Keratinocyte (primary cell): ENCODE measurements around the gene CLEC18C. TPM values are rescaled to one million over a fixed set of nuclear protein-coding genes. Genes with fewer than 3 reads are reported as not detected.

Experiments used
- DNase-seq: peaks from one replicate; pipeline ENCODE4 v3.0.0-alpha.2; 2011; ENCODE audit warnings: low read depth, missing footprints, low spot score
- FAIRE-seq: peaks from 2 replicates; lab custom pipeline; 2011; peaks lifted over from hg19 to GRCh38; lab: Jason Lieb, UNC
- H2AFZ ChIP-seq: 2 replicates; pipeline ENCODE4 v1.6.0; 2012; ENCODE audit warnings: low read length, control low read depth, inconsistent platforms; ENCODE audit not compliant: control insufficient read depth
- H3K27ac ChIP-seq: 2 replicates; pipeline ENCODE4 v1.5.1; 2011; ENCODE audit warnings: low read length; ENCODE audit not compliant: control insufficient read depth, insufficient read depth
- H3K27me3 ChIP-seq: 3 replicates; pipeline ENCODE4 v1.6.0; 2011; ENCODE audit warnings: low read length; ENCODE audit not compliant: control insufficient read depth, insufficient read depth; ENCODE audit errors: extremely low read depth
- H3K36me3 ChIP-seq, 2 experiments: 2 replicates in 1 of 2; 3 replicates in 1 of 2; pipeline ENCODE4 v1.5.1; 2011; ENCODE audit warnings: low read length in 2 of 2, mild to moderate bottlenecking in 1 of 2; ENCODE audit not compliant: control insufficient read depth in 2 of 2, insufficient read depth in 2 of 2; ENCODE audit errors: extremely low read depth in 1 of 2
- H3K4me1 ChIP-seq: 3 replicates; pipeline ENCODE4 v1.5.1; 2011; ENCODE audit warnings: low read length; ENCODE audit not compliant: control insufficient read depth, insufficient read depth; ENCODE audit errors: extremely low read depth
- H3K4me2 ChIP-seq: 3 replicates; pipeline ENCODE4 v1.6.0; 2011; ENCODE audit warnings: low read depth, low read length; ENCODE audit not compliant: control insufficient read depth, insufficient read depth; ENCODE audit errors: extremely low read depth
- H3K4me3 ChIP-seq, 3 experiments: fragments of 200-600 bp in 1 of 3; sonication (generic) in 1 of 3; 2 replicates in 2 of 3; 3 replicates in 1 of 3; pipeline ENCODE4 v1.5.1; 2011 to 2016; ENCODE audit warnings: low read length in 3 of 3, mild to moderate bottlenecking in 3 of 3, control low read depth in 2 of 3, inconsistent platforms in 1 of 3, low read depth in 1 of 3, mixed read lengths in 1 of 3, mixed run types in 1 of 3, moderate library complexity in 1 of 3; ENCODE audit not compliant: control insufficient read depth in 2 of 3, insufficient read depth in 2 of 3; ENCODE audit errors: extremely low read depth in 1 of 3
- H3K79me2 ChIP-seq: 2 replicates; pipeline ENCODE4 v1.6.0; 2012; ENCODE audit warnings: low read length; ENCODE audit not compliant: control insufficient read depth, insufficient read depth
- H3K9ac ChIP-seq: 3 replicates; pipeline ENCODE4 v1.6.0; 2011; ENCODE audit warnings: low read length; ENCODE audit not compliant: control insufficient read depth, insufficient read depth; ENCODE audit errors: extremely low read depth
- H3K9me1 ChIP-seq: 3 replicates; pipeline ENCODE4 v1.6.0; 2011; ENCODE audit warnings: low read length; ENCODE audit not compliant: control insufficient read depth, insufficient read depth; ENCODE audit errors: extremely low read depth
- H3K9me3 ChIP-seq: 2 replicates; pipeline ENCODE4 v1.5.1; 2012; ENCODE audit warnings: low read depth, low read length; ENCODE audit not compliant: control insufficient read depth
- H4K20me1 ChIP-seq: 3 replicates; pipeline ENCODE4 v1.6.0; 2011; ENCODE audit warnings: low read length; ENCODE audit not compliant: control insufficient read depth, insufficient read depth; ENCODE audit errors: extremely low read depth
- CTCF ChIP-seq, 3 experiments: IDR thresholded peaks in 1 of 3; conservative IDR thresholded peaks in 1 of 3; optimal IDR thresholded peaks in 1 of 3; 2 replicates in 2 of 3; 3 replicates in 1 of 3; pipeline versions ENCODE3 to v1.5.1; 2011; ENCODE audit warnings: low read length in 3 of 3, mild to moderate bottlenecking in 3 of 3, moderate library complexity in 2 of 3, control low read depth in 1 of 3, inconsistent platforms in 1 of 3; ENCODE audit not compliant: insufficient read depth in 2 of 3; ENCODE audit errors: extremely low read depth in 1 of 3
- EZH2 ChIP-seq: IDR thresholded peaks from one replicate; pipeline ENCODE4 v1.6.1; 2012; ENCODE audit warnings: inconsistent platforms, mild to moderate bottlenecking, low read length, moderate library complexity
- dilution Hi-C: fragments of 300-500 bp; cut with MboI; formaldehyde crosslinking; loops from one replicate; pipeline ENCODE4 v1.7.0; 2020; ENCODE audit warnings: low sequenced_read_pairs; ENCODE audit not compliant: extremely low pct_ligation_motif_present
- polyA plus RNA-seq, 5 experiments: library from polyadenylated mRNA; depleted of rRNA in 3 of 5; stranded (reverse) in 3 of 5; stranded (forward) in 1 of 5; unstranded in 1 of 5; fragments of >200 nt; gene quantifications; 1 replicate in 1 of 5; 2 replicates in 3 of 5; 3 replicates in 1 of 5; pipeline versions ENCODE4 v1.2.1 to v1.2.3, GENCODE V29; 2011 to 2012; ENCODE audit warnings: missing spikeins in 2 of 5, low read depth in 1 of 5, low replicate concordance in 1 of 5

Gene CLEC18C
- polyA plus RNA-seq, 1 donor (not counting 4 experiments of a cell fraction or from before 2014, with no cell fraction given), result not detected

- Histone ChIP-seq H2AFZ (no peak overlapping the region), H3K9me3 (no peaks in the 10 kb centered on the region), H3K36me3 (peaks cover 10 to 22% of the 10 kb centered on the region in 2 experiments), H3K9ac (no peak overlapping the region), H3K27ac (no peak overlapping the region), H3K79me2 (no peaks in the 10 kb centered on the region), H3K4me1 (peaks cover 8% of the 10 kb centered on the region), H3K9me1 (no peaks in the 10 kb centered on the region), H3K27me3 (no peaks in the 10 kb centered on the region), H3K4me3 (no peak overlapping the region), H3K4me2 (no peak overlapping the region), H4K20me1 (peaks cover 4% of the 10 kb centered on the region)
- TF ChIP-seq CTCF (optimal IDR thresholded peaks at IDR 0.05 in 1 of 3, IDR thresholded peaks at IDR 0.05 in 1 of 3, conservative IDR thresholded peaks at IDR 0.05 in 1 of 3; ENCODE audit: extremely low read depth in 1 of 3, insufficient read depth in 2 of 3, low read length in 3 of 3) (no peak), EZH2 (no peak)
- DNase-seq, result no peak
- dilution Hi-C loops, result no loop called here
- FAIRE-seq, result no peak
Observed at GRCh38 chr16:70159355-70160348, 13.9 kb upstream of the CLEC18C start.

GRCh38 chr16:70160388-70160787 lies 13.2 kb upstream of the CLEC18C start:
- FAIRE-seq (no peak), DNase-seq (no peak)
- H3K9ac ChIP-seq, result no peak overlapping the region
- peaks cover 10 to 22% of the 10 kb centered on the region in 2 experiments for H3K36me3 ChIP-seq
- no peak overlapping the region for H3K27ac ChIP-seq
- H3K79me2 ChIP-seq, result no peaks in the 10 kb centered on the region
- no peaks in the 10 kb centered on the region for H3K9me1 ChIP-seq
- H3K4me3 ChIP-seq, result no peak overlapping the region
- no peak overlapping the region for H3K4me2 ChIP-seq
- H2AFZ ChIP-seq, result no peak overlapping the region
- H3K9me3 ChIP-seq, result no peaks in the 10 kb centered on the region
- TF ChIP-seq CTCF (optimal IDR thresholded peaks at IDR 0.05 in 1 of 3, IDR thresholded peaks at IDR 0.05 in 1 of 3, conservative IDR thresholded peaks at IDR 0.05 in 1 of 3; ENCODE audit: extremely low read depth in 1 of 3, insufficient read depth in 2 of 3, low read length in 3 of 3) (no peak), EZH2 (no peak)
- peaks cover 8% of the 10 kb centered on the region for H3K4me1 ChIP-seq
- peaks cover 4% of the 10 kb centered on the region for H4K20me1 ChIP-seq
- no peaks in the 10 kb centered on the region for H3K27me3 ChIP-seq
- dilution Hi-C loops, result no loop called here
